Testis (tissue), 2 donors: ENCODE measurements around the gene CCL4.

Experiments used
- POLR2A ChIP-seq: fragments of 450-650 bp; IDR thresholded peaks from one replicate; pipeline ENCODE4 v1.6.1; 2017; ENCODE audit warnings: antibody characterized with exemption, mild to moderate bottlenecking, moderate library complexity
- TF ChIP-seq, protein P1 (sequence below), 3 experiments: fragments of 450-650 bp in 2 of 3; fragments of 200-600 bp in 1 of 3; sonication (generic) in 1 of 3; IDR thresholded peaks; one replicate each; pipeline ENCODE4 v1.5.1; 2016 to 2019; ENCODE audit warnings: antibody characterized with exemption in 3 of 3, mild to moderate bottlenecking in 2 of 3, moderate library complexity in 1 of 3

DNA sequence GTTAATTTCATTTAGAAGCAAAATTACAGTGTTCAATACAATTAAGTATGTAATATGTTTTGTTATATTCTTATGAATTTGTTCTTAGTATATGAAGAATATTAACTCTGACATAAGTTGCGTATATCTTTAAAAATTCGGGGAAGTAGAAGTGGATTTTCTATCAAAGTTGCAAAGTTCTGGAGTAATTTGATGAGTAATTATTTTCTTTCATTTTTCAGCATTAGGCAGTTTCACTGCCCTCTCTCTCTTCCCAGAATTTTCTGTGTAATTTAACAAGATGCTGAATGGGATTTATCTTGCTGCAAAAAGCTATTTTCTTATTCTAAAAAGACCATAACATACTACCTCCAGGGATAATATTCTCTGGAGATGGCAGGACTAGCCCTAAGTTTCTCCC is 48.5 kb upstream of the CCL4 start:
- TF ChIP-seq, protein P1, sequence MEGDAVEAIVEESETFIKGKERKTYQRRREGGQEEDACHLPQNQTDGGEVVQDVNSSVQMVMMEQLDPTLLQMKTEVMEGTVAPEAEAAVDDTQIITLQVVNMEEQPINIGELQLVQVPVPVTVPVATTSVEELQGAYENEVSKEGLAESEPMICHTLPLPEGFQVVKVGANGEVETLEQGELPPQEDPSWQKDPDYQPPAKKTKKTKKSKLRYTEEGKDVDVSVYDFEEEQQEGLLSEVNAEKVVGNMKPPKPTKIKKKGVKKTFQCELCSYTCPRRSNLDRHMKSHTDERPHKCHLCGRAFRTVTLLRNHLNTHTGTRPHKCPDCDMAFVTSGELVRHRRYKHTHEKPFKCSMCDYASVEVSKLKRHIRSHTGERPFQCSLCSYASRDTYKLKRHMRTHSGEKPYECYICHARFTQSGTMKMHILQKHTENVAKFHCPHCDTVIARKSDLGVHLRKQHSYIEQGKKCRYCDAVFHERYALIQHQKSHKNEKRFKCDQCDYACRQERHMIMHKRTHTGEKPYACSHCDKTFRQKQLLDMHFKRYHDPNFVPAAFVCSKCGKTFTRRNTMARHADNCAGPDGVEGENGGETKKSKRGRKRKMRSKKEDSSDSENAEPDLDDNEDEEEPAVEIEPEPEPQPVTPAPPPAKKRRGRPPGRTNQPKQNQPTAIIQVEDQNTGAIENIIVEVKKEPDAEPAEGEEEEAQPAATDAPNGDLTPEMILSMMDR (IDR thresholded peaks at IDR 0.05): no peak
- no peak for TF ChIP-seq POLR2A
